Stomach (tissue), 9 donors: ENCODE measurements around the gene NFRKB. TPM values are rescaled to one million over a fixed set of nuclear protein-coding genes. Genes with fewer than 3 reads are reported as not detected.
A peak's percentile ranks its signal among the peaks of the same experiment; 100 is the strongest.
"Not testable (repeated sequence)": the region's sequence is repeated elsewhere in the genome, so short reads cannot be mapped to it uniquely, and the experiment has no call there.

ENCODE experiments used
- DNase-seq, 2 donors: peaks; one replicate each; pipeline versions ENCODE4 v3.0.0 to v3.0.0-alpha.2; 2013 to 2019
- H3K27ac ChIP-seq, 5 donors: fragments of 200-600 bp in 4 of 5; sonication (generic) in 4 of 5; one replicate each; pipeline ENCODE4 v1.5.1; 2013 to 2019; ENCODE audit warnings: mild to moderate bottlenecking in 1 of 5, moderate library complexity in 1 of 5
- H3K27me3 ChIP-seq, 3 donors: fragments of 200-600 bp; sonication (generic); one replicate each; pipeline ENCODE4 v1.5.1; 2017 to 2019; ENCODE audit warnings: mixed run types in 1 of 3
- H3K36me3 ChIP-seq, 4 donors: fragments of 200-600 bp; sonication (generic); 1 replicate in 3 of 4; 2 replicates in 1 of 4; pipeline ENCODE4 v1.5.1; 2016 to 2019
- H3K4me1 ChIP-seq, 4 donors: fragments of 200-600 bp; sonication (generic); one replicate each; pipeline ENCODE4 v1.5.1; 2016 to 2019
- H3K4me3 ChIP-seq, 4 donors: fragments of 200-600 bp; sonication (generic) in 3 of 4; one replicate each; pipeline ENCODE4 v1.5.1; 2016 to 2019; ENCODE audit warnings: mild to moderate bottlenecking in 1 of 4
- H3K9me3 ChIP-seq, 4 donors: fragments of 200-600 bp; sonication (generic); one replicate each; pipeline ENCODE4 v1.5.1; 2016 to 2019
- CTCF ChIP-seq, 7 experiments: fragments of 450-650 bp in 4 of 7; fragments of 200-600 bp in 3 of 7; sonication (generic) in 3 of 7; IDR thresholded peaks; one replicate each; pipeline ENCODE4 v1.5.1; 2016 to 2019; ENCODE audit warnings: antibody characterized with exemption in 7 of 7, control low read depth in 2 of 7, mild to moderate bottlenecking in 1 of 7
- EP300 ChIP-seq: sonication (generic); formaldehyde crosslinking; IDR thresholded peaks from one replicate; pipeline ENCODE4 v1.6.1; 2017; ENCODE audit warnings: antibody characterized with exemption
- POLR2A ChIP-seq, 4 donors: fragments of 450-650 bp; IDR thresholded peaks; one replicate each; pipeline ENCODE4 v1.6.1; 2016; ENCODE audit warnings: antibody characterized with exemption in 4 of 4, control low read depth in 2 of 4, mild to moderate bottlenecking in 1 of 4, moderate library complexity in 1 of 4
- POLR2AphosphoS5 ChIP-seq, 3 donors: sonication (generic); formaldehyde crosslinking; IDR thresholded peaks; one replicate each; pipeline ENCODE4 v1.6.1; 2016; ENCODE audit warnings: antibody characterized with exemption in 3 of 3
- WGBS, 5 donors: extraction: QIAGEN DNeasy Blood & Tissue Kit in 3 of 5; methylation state at CpG; one replicate each; pipeline versions ENCODE4 v1.1.5 to v1.1.7; 2013 to 2018; 5-methylcytosine and 5-hydroxymethylcytosine counted together
- intact Hi-C: fragments of 100-400 bp; cut with DNase I; formaldehyde crosslinking; loops from one replicate; pipeline ENCODE4 v1.15.1; 2023; ENCODE audit warnings: low total_unique reads
- polyA plus RNA-seq, 3 donors: library from polyadenylated mRNA; stranded (reverse); fragments of 200-250 nt; gene quantifications; one replicate each; pipeline ENCODE4 v1.2.3, GENCODE V29; 2013
- total RNA-seq, 5 donors: library from RNA; depleted of rRNA; stranded (reverse); fragments of >200 nt; gene quantifications; one replicate each; pipeline versions ENCODE4 v1.1.0 to v1.2.3, GENCODE V29; 2014 to 2016
- donor health status: healthy with polysubstance abuse.
- donor health status: Bipolar disorder and iron deficiency.
- donor health status: healthy.

The NFRKB gene
- total and polyA plus RNA-seq, 8 donors, result 4.4 to 127 (median 14.5) TPM

GRCh38 chr11:129852125-129852740, 43.1 kb downstream of the NFRKB start:
- Histone ChIP-seq H3K27me3 (no peaks in the 10 kb centered on the region), H3K36me3 (no peaks in the 10 kb centered on the region), H3K27ac (no peak overlapping the region), H3K4me1 (peaks cover 10 to 18% (median 14%) of the 10 kb centered on the region in 4 donors), H3K4me3 (no peak overlapping the region), H3K9me3 (no peaks in the 10 kb centered on the region)
- intact Hi-C loops, result no loop called here
- 81 to 87% (median 86%) methylated on average over 15 of the region's 15 CpGs for WGBS, 5 donors
- TF ChIP-seq EP300 (no peak), POLR2A (IDR thresholded peaks at IDR 0.05) (no peak), CTCF (IDR thresholded peaks at IDR 0.05) (no peak), POLR2AphosphoS5 (IDR thresholded peaks at IDR 0.05) (no peak)
- no peak for DNase-seq

- intact Hi-C loops, result no loop called here
- no peak for TF ChIP-seq POLR2A (IDR thresholded peaks at IDR 0.05)
- TF ChIP-seq EP300, result no peak
- TF ChIP-seq CTCF (IDR thresholded peaks at IDR 0.05), result no peak
- TF ChIP-seq POLR2AphosphoS5 (IDR thresholded peaks at IDR 0.05), result no peak
- Histone ChIP-seq H3K27ac (no peak overlapping the region), H3K4me1 (peaks cover 10 to 34% (median 14%) of the 10 kb centered on the region in 4 donors), H3K4me3 (no peak overlapping the region), H3K36me3 (no peaks in the 10 kb centered on the region), H3K9me3 (no peaks in the 10 kb centered on the region), H3K27me3 (no peaks in the 10 kb centered on the region)
- no peak for DNase-seq
- 83 to 91% (median 88%) methylated on average over 14 to 15 of the region's 15 CpGs for WGBS, 5 donors
These were observed 45.8 kb downstream of the NFRKB start for GRCh38 chr11:129849447-129850130.

- intact Hi-C loops, H3K4me3 ChIP-seq, H3K27me3 ChIP-seq, H3K9me3 ChIP-seq, H3K36me3 ChIP-seq, H3K27ac ChIP-seq, DNase-seq: not testable (repeated sequence)
- H3K4me1 ChIP-seq, result peaks cover 0 to 16% (median 0%) of the 10 kb centered on the region in 4 donors
- WGBS, 5 donors, result 39 to 79% (median 44%) methylated on average over 1 to 2 of the region's 3 CpGs
These were observed 48.0 kb downstream of the NFRKB start for GRCh38 chr11:129847361-129847760.

- DNase-seq, result peak in 1 of 2 donors; percentile 87
- WGBS, 5 donors, result 44 to 54% (median 47%) methylated on average over 6 of the region's 6 CpGs
- Histone ChIP-seq H3K9me3 (no peaks in the 10 kb centered on the region), H3K27ac (peak overlapping the region in 3 of 5 donors; percentile 43 to 66 (median 45)), H3K4me3 (no peak overlapping the region), H3K27me3 (no peaks in the 10 kb centered on the region), H3K36me3 (no peaks in the 10 kb centered on the region), H3K4me1 (peaks cover 0 to 16% (median 0%) of the 10 kb centered on the region in 4 donors)
- TF ChIP-seq EP300 (no peak), CTCF (IDR thresholded peaks at IDR 0.05) (no peak), POLR2AphosphoS5 (IDR thresholded peaks at IDR 0.05) (peak in 2 of 3 donors; percentile 23 to 30), POLR2A (IDR thresholded peaks at IDR 0.05) (no peak)
- intact Hi-C loops, result no loop called here
These were observed 48.7 kb downstream of the NFRKB start for GRCh38 chr11:129846508-129847335.

Other genes with a start within 250 kb of the NFRKB start
- gene TMEM45B, start 79.7 kb downstream of the NFRKB start, total RNA-seq, result 10 to 100 TPM in 3 of 5 donors, 1 to 10 TPM in 2; 3.6 to 80.6 (median 37.1) TPM
- gene TMEM45B, start 79.7 kb downstream of the NFRKB start, polyA plus RNA-seq, result 10 to 100 TPM in 2 of 3 donors, 1 to 10 TPM in 1; 5.3 to 22.1 (median 16.5) TPM
- 100 to 1,000 TPM in 1 of 5 donors, 10 to 100 TPM in 2, 1 to 10 TPM in 2; 5.3 to 148 (median 27.7) TPM for gene PRDM10, start 107.3 kb upstream of the NFRKB start, total RNA-seq
- gene PRDM10, start 107.3 kb upstream of the NFRKB start, polyA plus RNA-seq, result 1 to 10 TPM; 1.7 to 2.0 (median 1.8) TPM
- gene APLP2, start 174.3 kb upstream of the NFRKB start, total RNA-seq, result 100 to 1,000 TPM in 4 of 5 donors, 10 to 100 TPM in 1; 89.9 to 563 (median 217) TPM
- gene APLP2, start 174.3 kb upstream of the NFRKB start, polyA plus RNA-seq, result 10 to 100 TPM; 41.1 to 76.7 (median 64.0) TPM